ENCODE measurements around the gene EFCAB6. TPM values are rescaled to one million over a fixed set of nuclear protein-coding genes. Genes with fewer than 3 reads are reported as not detected.

Gene EFCAB6
- total RNA-seq, 1 experiment from 2014 or later = 2.5 TPM

DNA sequence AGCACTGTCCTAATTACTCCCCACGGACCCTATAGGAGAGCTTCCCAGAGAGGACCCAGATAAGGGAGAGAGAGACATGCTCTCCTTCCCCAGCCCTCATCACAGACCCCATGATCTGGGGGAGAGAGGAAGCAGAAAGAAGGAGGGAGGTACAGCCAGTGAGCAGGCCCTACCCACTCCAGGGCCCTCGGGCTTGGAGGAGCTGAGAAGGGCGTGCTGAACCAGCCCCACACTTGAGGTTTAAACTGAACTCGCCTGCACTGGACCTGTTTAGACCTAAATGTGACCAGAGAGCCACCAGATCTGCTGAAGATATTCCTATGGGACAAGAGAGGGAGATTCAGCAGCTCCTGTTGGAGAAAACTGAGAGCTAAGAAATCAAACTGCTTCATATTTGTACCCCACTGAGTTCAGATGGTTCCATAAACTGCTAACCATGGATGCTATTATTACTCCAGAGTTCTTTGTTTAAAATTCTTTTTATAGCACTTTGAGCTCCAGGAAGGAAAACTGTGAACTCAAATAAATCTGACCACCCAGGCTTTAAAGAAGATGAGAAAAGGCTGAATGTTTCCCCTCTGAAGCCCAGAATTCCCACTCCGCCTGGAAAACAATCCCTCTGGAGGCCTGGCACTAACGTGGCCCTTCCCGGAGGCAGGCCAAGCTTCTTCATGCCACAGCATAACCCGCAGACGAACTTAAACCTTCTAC lies 67.2 kb downstream of the EFCAB6 start:
- H3F3A ChIP-seq (ENCODE audit: insufficient read depth, low read depth) = no peaks in the 10 kb centered on the region
- POLR2A ChIA-PET (ENCODE audit: unreplicated experiment) = no interaction called here

DNA sequence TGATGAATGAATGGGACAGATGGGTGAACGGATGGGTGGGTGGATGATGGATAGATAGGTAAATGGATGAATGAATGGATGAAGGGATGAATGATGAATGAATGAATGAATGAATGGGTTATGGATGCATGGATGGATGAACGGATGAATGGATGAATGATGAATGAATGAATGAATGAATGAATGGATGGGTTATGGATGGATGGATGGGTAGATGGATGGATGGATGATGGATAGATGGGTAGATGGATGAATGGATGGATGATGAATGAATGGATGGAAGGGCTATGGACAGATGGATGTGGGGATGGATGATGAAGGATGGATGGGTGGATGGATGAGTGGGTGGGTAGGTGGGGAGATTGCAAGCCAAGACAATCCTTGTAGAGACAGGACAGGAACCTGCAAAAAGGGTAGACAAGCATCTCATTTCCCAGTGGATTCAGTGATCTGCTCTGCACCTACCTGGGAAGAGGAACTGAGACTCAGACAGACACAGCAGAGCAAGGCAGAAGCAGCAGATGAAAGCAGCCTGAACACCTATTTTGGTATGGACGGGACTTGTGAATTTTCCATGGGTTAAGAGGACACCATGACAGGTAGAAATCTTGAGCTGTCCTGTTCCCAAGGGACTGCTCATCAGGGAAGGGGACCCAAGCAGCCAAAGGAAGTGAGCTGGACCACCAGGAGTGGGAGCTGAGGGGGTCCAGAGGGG lies 68.0 kb downstream of the EFCAB6 start:
- H2AFZ ChIP-seq = no peak overlapping the region
- no peaks in the 10 kb centered on the region for H3K79me2 ChIP-seq (ENCODE audit: low read depth)
- no TSS peak for BruUV-seq (replicated peaks)
- ChIA-PET POLR2A (ENCODE audit: unreplicated experiment) (no interaction called here), CTCF (no interaction called here)
- no peaks in the 10 kb centered on the region for H3K36me3 ChIP-seq (ENCODE audit: low read depth)
- H3K9me2 ChIP-seq (ENCODE audit: insufficient read depth) = no peaks in the 10 kb centered on the region
- peaks cover 100% of the 10 kb centered on the region for H3K27me3 ChIP-seq (ENCODE audit: insufficient read depth, low read depth)
- H3K4me2 ChIP-seq = no peak overlapping the region
- no peaks in the 10 kb centered on the region for H3K4me1 ChIP-seq (replicated peaks; ENCODE audit: insufficient read depth)
- no peaks in the 10 kb centered on the region for H3K9me3 ChIP-seq (ENCODE audit: insufficient read depth, low read depth)
- no peak for TF ChIP-seq EZH2 (IDR thresholded peaks at IDR 0.05; ENCODE audit: low read depth)
- TF ChIP-seq, protein P1, sequence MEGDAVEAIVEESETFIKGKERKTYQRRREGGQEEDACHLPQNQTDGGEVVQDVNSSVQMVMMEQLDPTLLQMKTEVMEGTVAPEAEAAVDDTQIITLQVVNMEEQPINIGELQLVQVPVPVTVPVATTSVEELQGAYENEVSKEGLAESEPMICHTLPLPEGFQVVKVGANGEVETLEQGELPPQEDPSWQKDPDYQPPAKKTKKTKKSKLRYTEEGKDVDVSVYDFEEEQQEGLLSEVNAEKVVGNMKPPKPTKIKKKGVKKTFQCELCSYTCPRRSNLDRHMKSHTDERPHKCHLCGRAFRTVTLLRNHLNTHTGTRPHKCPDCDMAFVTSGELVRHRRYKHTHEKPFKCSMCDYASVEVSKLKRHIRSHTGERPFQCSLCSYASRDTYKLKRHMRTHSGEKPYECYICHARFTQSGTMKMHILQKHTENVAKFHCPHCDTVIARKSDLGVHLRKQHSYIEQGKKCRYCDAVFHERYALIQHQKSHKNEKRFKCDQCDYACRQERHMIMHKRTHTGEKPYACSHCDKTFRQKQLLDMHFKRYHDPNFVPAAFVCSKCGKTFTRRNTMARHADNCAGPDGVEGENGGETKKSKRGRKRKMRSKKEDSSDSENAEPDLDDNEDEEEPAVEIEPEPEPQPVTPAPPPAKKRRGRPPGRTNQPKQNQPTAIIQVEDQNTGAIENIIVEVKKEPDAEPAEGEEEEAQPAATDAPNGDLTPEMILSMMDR (conservative IDR thresholded peaks at IDR 0.05) = no peak
- no peak for DNase-seq
- H3F3A ChIP-seq (ENCODE audit: insufficient read depth, low read depth) = no peaks in the 10 kb centered on the region
- no peak overlapping the region for H3K27ac ChIP-seq
- no peaks in the 10 kb centered on the region for H4K20me1 ChIP-seq (ENCODE audit: insufficient read depth)
- no peak overlapping the region for H3K4me3 ChIP-seq
- intact Hi-C loops (cut with micrococcal nuclease; ENCODE audit: unreplicated experiment) = no loop called here

More for the DNA sequence above, 67.2 kb downstream of the EFCAB6 start:
- BruUV-seq (replicated peaks) = no TSS peak
- CTCF ChIA-PET = no interaction called here
- no peaks in the 10 kb centered on the region for H3K4me1 ChIP-seq (replicated peaks; ENCODE audit: insufficient read depth)
- no peaks in the 10 kb centered on the region for H4K20me1 ChIP-seq (ENCODE audit: insufficient read depth)
- H3K9me2 ChIP-seq (ENCODE audit: insufficient read depth) = no peaks in the 10 kb centered on the region
- TF ChIP-seq, protein P1 (conservative IDR thresholded peaks at IDR 0.05) = no peak
- TF ChIP-seq EZH2 (IDR thresholded peaks at IDR 0.05; ENCODE audit: low read depth) = no peak
- no peak overlapping the region for H3K27ac ChIP-seq
- no peaks in the 10 kb centered on the region for H3K79me2 ChIP-seq (ENCODE audit: low read depth)
- no peaks in the 10 kb centered on the region for H3K36me3 ChIP-seq (ENCODE audit: low read depth)
- H3K4me2 ChIP-seq = no peak overlapping the region
- no peak for DNase-seq
- peaks cover 98% of the 10 kb centered on the region for H3K27me3 ChIP-seq (ENCODE audit: insufficient read depth, low read depth)
- no peaks in the 10 kb centered on the region for H3K9me3 ChIP-seq (ENCODE audit: insufficient read depth, low read depth)
- H3K4me3 ChIP-seq = no peak overlapping the region
- no peak overlapping the region for H2AFZ ChIP-seq
- intact Hi-C loops (cut with micrococcal nuclease; ENCODE audit: unreplicated experiment) = no loop called here

DNA sequence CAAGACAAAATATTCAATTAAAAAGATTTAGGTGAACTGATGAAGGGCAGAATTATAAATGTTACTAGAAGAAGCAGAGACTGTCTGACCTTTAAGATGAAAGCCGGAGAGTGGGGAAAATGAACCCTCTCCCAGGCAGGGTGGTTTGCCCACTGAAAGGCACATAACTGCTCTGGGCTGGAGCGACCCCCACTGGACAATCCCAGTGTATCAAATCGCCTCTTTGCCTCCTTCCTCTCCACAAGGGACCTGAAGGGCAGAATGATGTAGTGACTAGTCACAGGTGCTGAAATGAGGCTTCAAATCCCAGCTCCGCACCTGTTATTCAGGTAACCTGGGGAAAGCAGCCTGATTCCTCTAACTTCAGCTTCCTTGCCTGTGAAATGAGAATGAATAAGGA lies 69.0 kb downstream of the EFCAB6 start:
- H3K9me3 ChIP-seq (ENCODE audit: insufficient read depth, low read depth) = no peaks in the 10 kb centered on the region; the same call in 1 of the 2 replicates
- no peak overlapping the region for H3K27ac ChIP-seq
- no peaks in the 10 kb centered on the region for H3K36me3 ChIP-seq (ENCODE audit: low read depth)
- H3K9me2 ChIP-seq (ENCODE audit: insufficient read depth) = no peaks in the 10 kb centered on the region
- intact Hi-C loops (cut with micrococcal nuclease; ENCODE audit: unreplicated experiment) = no loop called here
- CTCF ChIA-PET = no interaction called here
- no peaks in the 10 kb centered on the region for H3K4me1 ChIP-seq (replicated peaks; ENCODE audit: insufficient read depth)
- H3K27me3 ChIP-seq (ENCODE audit: insufficient read depth, low read depth) = peaks cover 100% of the 10 kb centered on the region
- no peak overlapping the region for H3K4me3 ChIP-seq
- H3F3A ChIP-seq (ENCODE audit: insufficient read depth, low read depth) = peaks cover 1% of the 10 kb centered on the region; the same call in 1 of the 2 replicates
- no peaks in the 10 kb centered on the region for H3K79me2 ChIP-seq (ENCODE audit: low read depth)
- POLR2A ChIA-PET (ENCODE audit: unreplicated experiment) = no interaction called here
- H3K4me2 ChIP-seq = no peak overlapping the region
- no peaks in the 10 kb centered on the region for H4K20me1 ChIP-seq (ENCODE audit: insufficient read depth)
- DNase-seq = no peak
- H2AFZ ChIP-seq = no peak overlapping the region
- no TSS peak for BruUV-seq (replicated peaks)
- TF ChIP-seq EZH2 (IDR thresholded peaks at IDR 0.05; ENCODE audit: low read depth) = no peak
- TF ChIP-seq, protein P1 (conservative IDR thresholded peaks at IDR 0.05) = no peak; the same call in 1 of the 2 replicates

Measured in PC-9 (cell line).